H1 (cell line): ENCODE data around the gene TRPV2. TPM values are rescaled to one million over a fixed set of nuclear protein-coding genes. Genes with fewer than 3 reads are reported as not detected.

Source experiments
- CTCF ChIA-PET: fragments of 300-600 bp; sonication (Branson Sonifier 250); formaldehyde crosslinking; loops from one replicate; lab custom pipeline; 2021; ENCODE audit not compliant: partially characterized antibody; lab: Charles Lee
- POLR2A ChIA-PET: fragments of 300-600 bp; sonication (Branson Sonifier 250); formaldehyde crosslinking; loops from one replicate; lab custom pipeline; 2021; ENCODE audit warnings: inconsistent platforms; ENCODE audit not compliant: partially characterized antibody; lab: Charles Lee
- DNase-seq, 2 experiments: peaks; one replicate each; pipeline versions ENCODE4 v3.0.0 to v3.0.0-alpha.2; 2010 to 2022; ENCODE audit warnings: low spot score in 2 of 2, low read depth in 1 of 2, mixed read lengths in 1 of 2
- FAIRE-seq: peaks from 2 replicates; lab custom pipeline; 2011; peaks lifted over from hg19 to GRCh38; lab: Jason Lieb, UNC
- H2AFZ ChIP-seq: 2 replicates; pipeline ENCODE4 v1.8.1; 2012; ENCODE audit warnings: low read length, inconsistent platforms
- H2AK5ac ChIP-seq: 2 replicates; pipeline ENCODE4 v1.6.1; 2013; ENCODE audit warnings: low read depth, low read length
- H2BK120ac ChIP-seq: replicated peaks from 2 replicates; pipeline ENCODE3; 2013; ENCODE audit warnings: low read depth, low read length, inconsistent platforms
- H2BK12ac ChIP-seq: 2 replicates; pipeline ENCODE4 v1.6.1; 2013; ENCODE audit warnings: low read depth, low read length
- H2BK15ac ChIP-seq: 2 replicates; pipeline ENCODE4 v1.6.1; 2013; ENCODE audit warnings: low read length
- H2BK20ac ChIP-seq: 2 replicates; pipeline ENCODE4 v1.6.1; 2013; ENCODE audit warnings: low read length
- H2BK5ac ChIP-seq: 2 replicates; pipeline ENCODE4 v1.6.1; 2013; ENCODE audit warnings: low read depth, low read length
- H3K14ac ChIP-seq: 2 replicates; pipeline ENCODE4 v1.6.1; 2013; ENCODE audit warnings: inconsistent platforms; ENCODE audit not compliant: insufficient read length
- H3K18ac ChIP-seq: 2 replicates; pipeline ENCODE4 v1.6.1; 2013; ENCODE audit warnings: low read length; ENCODE audit errors: extremely low read depth
- H3K23ac ChIP-seq: 2 replicates; pipeline ENCODE4 v1.6.1; 2013; ENCODE audit warnings: inconsistent platforms; ENCODE audit not compliant: insufficient read length
- H3K23me2 ChIP-seq: 2 replicates; pipeline ENCODE4 v1.6.1; 2013; ENCODE audit warnings: low read depth, low read length
- H3K27ac ChIP-seq: 2 replicates; pipeline ENCODE4 v1.6.1; 2011; ENCODE audit warnings: low read depth, low read length, inconsistent platforms
- H3K27me3 ChIP-seq, 4 experiments: replicated peaks in 1 of 4; 1 replicate in 1 of 4; 2 replicates in 3 of 4; pipeline versions ENCODE4 v1.6.1 to v1.8.1; 2011 to 2013; ENCODE audit warnings: low read length in 3 of 4, mild to moderate bottlenecking in 3 of 4, inconsistent platforms in 2 of 4, mixed read lengths in 2 of 4, moderate library complexity in 1 of 4; ENCODE audit not compliant: control insufficient read depth in 3 of 4, insufficient read depth in 3 of 4; ENCODE audit errors: extremely low read depth in 1 of 4
- H3K36me3 ChIP-seq, 4 experiments: 2 replicates each; pipeline versions ENCODE4 v1.6.1 to v1.8.1; 2011 to 2013; ENCODE audit warnings: mild to moderate bottlenecking in 4 of 4, low read length in 3 of 4, moderate library complexity in 2 of 4, control low read depth in 1 of 4, inconsistent platforms in 1 of 4; ENCODE audit not compliant: insufficient read depth in 4 of 4, control insufficient read depth in 2 of 4
- H3K4ac ChIP-seq: replicated peaks from 2 replicates; pipeline ENCODE3; 2013; ENCODE audit warnings: low read length, low read depth, mixed read lengths, inconsistent platforms; ENCODE audit not compliant: insufficient read length
- H3K4me1 ChIP-seq, 4 experiments: replicated peaks in 1 of 4; 1 replicate in 1 of 4; 2 replicates in 3 of 4; pipeline versions ENCODE4 v1.6.1 to v1.8.1; 2011 to 2013; ENCODE audit warnings: low read length in 3 of 4, inconsistent platforms in 2 of 4, mixed read lengths in 1 of 4; ENCODE audit not compliant: insufficient read depth in 4 of 4, control insufficient read depth in 3 of 4
- H3K4me2 ChIP-seq, 2 experiments: 2 replicates each; pipeline versions ENCODE4 v1.6.1 to v1.8.1; 2011 to 2013; ENCODE audit warnings: low read depth in 2 of 2, low read length in 2 of 2, control low read depth in 1 of 2, inconsistent platforms in 1 of 2, mild to moderate bottlenecking in 1 of 2; ENCODE audit not compliant: insufficient read depth in 1 of 2
- H3K4me3 ChIP-seq, 4 experiments: fragments of 200-600, 300-600 bp in 1 of 4; sonication (generic), shearing (Covaris generic), sonication (Bioruptor Twin) in 1 of 4; 2 replicates each; pipeline versions ENCODE4 v1.5.1 to v1.8.1; 2011 to 2016; ENCODE audit warnings: low read length in 4 of 4, low read depth in 3 of 4, control low read depth in 2 of 4, inconsistent platforms in 2 of 4, mild to moderate bottlenecking in 2 of 4, mixed read lengths in 1 of 4, moderate library complexity in 1 of 4; ENCODE audit not compliant: insufficient read depth in 2 of 4; ENCODE audit errors: extremely low read depth in 1 of 4
- H3K56ac ChIP-seq: replicated peaks from 2 replicates; pipeline ENCODE3; 2013; ENCODE audit warnings: low read depth, mild to moderate bottlenecking, mixed read lengths, low read length, inconsistent platforms; ENCODE audit not compliant: insufficient read length
- H3K79me1 ChIP-seq: 2 replicates; pipeline ENCODE4 v1.6.1; 2013; ENCODE audit warnings: low read depth, low read length, control low read depth
- H3K79me2 ChIP-seq, 2 experiments: 2 replicates each; pipeline versions ENCODE4 v1.6.1 to v1.8.1; 2012 to 2013; ENCODE audit warnings: low read length in 2 of 2, mild to moderate bottlenecking in 2 of 2, inconsistent platforms in 1 of 2; ENCODE audit not compliant: insufficient read depth in 2 of 2, control insufficient read depth in 1 of 2
- H3K9ac ChIP-seq, 4 experiments: replicated peaks in 1 of 4; 1 replicate in 1 of 4; 2 replicates in 3 of 4; pipeline versions ENCODE4 v1.6.1 to v1.8.1; 2011 to 2013; ENCODE audit warnings: low read depth in 3 of 4, low read length in 3 of 4, control low read depth in 2 of 4, mild to moderate bottlenecking in 2 of 4, moderate library complexity in 2 of 4, inconsistent platforms in 1 of 4; ENCODE audit errors: extremely low read depth in 1 of 4
- H3K9me3 ChIP-seq, 2 experiments: 2 replicates each; pipeline versions ENCODE4 v1.6.1 to v1.8.1; 2012 to 2013; ENCODE audit warnings: mild to moderate bottlenecking in 2 of 2, moderate library complexity in 2 of 2, control low read depth in 1 of 2, inconsistent platforms in 1 of 2, low read depth in 1 of 2, low read length in 1 of 2, mixed read lengths in 1 of 2; ENCODE audit not compliant: insufficient read depth in 2 of 2
- H4K20me1 ChIP-seq, 2 experiments: replicated peaks in 1 of 2; 2 replicates each; pipeline versions ENCODE3 to v1.8.1; 2011 to 2013; ENCODE audit warnings: inconsistent platforms in 2 of 2, low read length in 2 of 2, mild to moderate bottlenecking in 1 of 2; ENCODE audit not compliant: insufficient read depth in 2 of 2, control insufficient read depth in 1 of 2
- H4K5ac ChIP-seq: 2 replicates; pipeline ENCODE4 v1.6.1; 2013; ENCODE audit warnings: low read length, low read depth, mixed read lengths, inconsistent platforms; ENCODE audit not compliant: insufficient read length
- H4K8ac ChIP-seq: 2 replicates; pipeline ENCODE4 v1.8.0; 2013; ENCODE audit warnings: mild to moderate bottlenecking, moderate library complexity, low read length, inconsistent platforms; ENCODE audit not compliant: insufficient read depth; ENCODE audit errors: extremely low read depth
- H4K91ac ChIP-seq: replicated peaks from 2 replicates; pipeline ENCODE3; 2013; ENCODE audit warnings: low read length, mixed read lengths, inconsistent platforms; ENCODE audit not compliant: insufficient read length
- BRCA1 ChIP-seq: IDR thresholded peaks from 2 replicates; pipeline ENCODE4 v1.6.1; 2012; ENCODE audit warnings: low read depth, low read length, improper control_type of control experiment
- CBX8 ChIP-seq: fragments of 300-800, 300-1000 bp; sonication (generic); IDR thresholded peaks from 2 replicates; pipeline ENCODE4 v1.7.1; 2016; ENCODE audit warnings: low read depth, low read length, borderline replicate concordance
- EGR1 ChIP-seq: IDR thresholded peaks from 2 replicates; pipeline ENCODE4 v1.6.1; 2011; ENCODE audit warnings: low read depth, low read length, borderline replicate concordance
- HDAC6 ChIP-seq: IDR thresholded peaks from one replicate; pipeline ENCODE4 v1.7.1; 2012; ENCODE audit warnings: low read depth, mild to moderate bottlenecking, inconsistent platforms, low read length, moderate library complexity
- KDM1A ChIP-seq: fragments of 200-600, 300-600 bp; sonication (generic); IDR thresholded peaks from 2 replicates; pipeline ENCODE4 v1.7.1; 2016; ENCODE audit warnings: mild to moderate bottlenecking, low read length, borderline replicate concordance
- KDM5A ChIP-seq: fragments of 200-600 bp; IDR thresholded peaks from 2 replicates; pipeline ENCODE4 v1.7.1; 2012; ENCODE audit warnings: mild to moderate bottlenecking, low read length, inconsistent platforms, mixed read lengths
- PHF8 ChIP-seq: fragments of 200-600 bp; sonication (generic); conservative IDR thresholded peaks from 2 replicates; pipeline ENCODE4 v1.7.1; 2012; ENCODE audit warnings: low read depth, mild to moderate bottlenecking, inconsistent platforms, low read length, moderate library complexity
- RFX5 ChIP-seq: IDR thresholded peaks from 2 replicates; pipeline ENCODE4 v1.6.1; 2011; ENCODE audit warnings: low read depth, low read length, improper control_type of control experiment, borderline replicate concordance
- SIN3A ChIP-seq, 2 experiments: IDR thresholded peaks in 1 of 2; conservative IDR thresholded peaks in 1 of 2; 2 replicates each; pipeline ENCODE4 v1.6.1; 2011 to 2012; ENCODE audit warnings: low read length in 2 of 2, improper control_type of control experiment in 1 of 2, low read depth in 1 of 2, mild to moderate bottlenecking in 1 of 2
- SIRT6 ChIP-seq: IDR thresholded peaks from one replicate; pipeline ENCODE4 v1.7.1; 2012; ENCODE audit warnings: low read length, inconsistent platforms
- WGBS, 2 experiments: shearing (Covaris generic) in 1 of 2; methylation state at CpG; one replicate each; pipeline versions ENCODE4 v1.1.6 to v1.1.7; 2013 to 2015; ENCODE audit warnings: low lambda C conversion rate in 2 of 2, mixed read lengths in 2 of 2, inconsistent platforms in 1 of 2, low coverage in 1 of 2, missing lambda C conversion rate in 1 of 2; ENCODE audit not compliant: insufficient replicate concordance in 2 of 2, insufficient coverage in 1 of 2, insufficient read length in 1 of 2; ENCODE audit errors: extremely low coverage in 1 of 2, missing lambda C conversion rate in 1 of 2; 5-methylcytosine and 5-hydroxymethylcytosine counted together
- polyA plus RNA-seq, 7 experiments: library from polyadenylated mRNA; depleted of rRNA in 3 of 7; stranded (reverse) in 5 of 7; unstranded in 2 of 7; fragments of >200 nt in 5 of 7; fragments of 200-250 nt in 2 of 7; gene quantifications; 1 replicate in 5 of 7; 2 replicates in 1 of 7; 4 replicates in 1 of 7; pipeline versions ENCODE4 v1.2.1 to v1.2.3, GENCODE V29; 2011 to 2013; ENCODE audit warnings: missing spikeins in 2 of 7, mixed read lengths in 2 of 7
- total RNA-seq: library from RNA; stranded (reverse); fragmentation: NEBNext Ultra II Directional; extraction: Animal tissue kit (Norgen Biotek cat#: 25700); gene quantifications from 2 replicates; pipeline ENCODE4 v1.2.1, GENCODE V29; 2021

The TRPV2 gene
- total and polyA plus RNA-seq, 2 of the 8 experiments (the other 6 are each of a cell fraction or from before 2014, with no cell fraction given): 1.7 to 2.1 TPM

DNA sequence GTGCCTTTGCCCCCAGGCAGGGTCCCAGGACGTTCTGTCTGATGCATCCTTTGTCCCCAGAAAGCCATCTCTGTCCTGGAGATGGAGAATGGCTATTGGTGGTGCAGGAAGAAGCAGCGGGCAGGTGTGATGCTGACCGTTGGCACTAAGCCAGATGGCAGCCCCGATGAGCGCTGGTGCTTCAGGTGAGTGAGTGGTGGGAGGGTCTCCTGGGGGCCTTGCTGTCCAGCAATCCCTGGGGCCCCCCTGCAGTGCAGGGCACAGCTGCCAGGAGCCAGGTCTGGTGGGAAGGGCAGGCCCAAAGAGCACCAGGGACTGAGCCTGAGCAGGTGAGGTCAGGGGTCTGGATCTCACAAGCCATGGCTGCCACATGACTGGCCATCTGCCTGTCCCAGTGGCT lies 18.1 kb downstream of the TRPV2 start:
- Histone ChIP-seq H3K23me2 (peaks cover 4% of the 10 kb centered on the region), H2AFZ (no peak overlapping the region), H3K9ac (no peak overlapping the region), H3K79me2 (no peaks in the 10 kb centered on the region), H3K4ac (no peak overlapping the region), H3K36me3 (no peaks in the 10 kb centered on the region), H2BK120ac (no peak overlapping the region), H3K4me1 (peaks cover 3 to 13% (median 6%) of the 10 kb centered on the region in 4 experiments), H2BK12ac (0 out of 2 replicates have a peak overlapping the region, but pooled peaks have one; percentile 33), H2BK20ac (no peak overlapping the region; the same call in none of the 2 replicates), H2AK5ac (peak overlapping the region; percentile 15; the same call in 1 of the 2 replicates), H2BK5ac (0 out of 2 replicates have a peak overlapping the region, but pooled peaks have one; percentile 16), H3K27ac (no peak overlapping the region), H4K91ac (no peak overlapping the region), H3K14ac (no peak overlapping the region), H4K5ac (no peak overlapping the region), H3K18ac (no peak overlapping the region), H3K9me3 (no peaks in the 10 kb centered on the region), H4K8ac (no peak overlapping the region; the same call in 1 of the 2 replicates), H4K20me1 (no peaks in the 10 kb centered on the region), H3K23ac (no peak overlapping the region), H3K4me2 (no peak overlapping the region), H2BK15ac (no peak overlapping the region), H3K79me1 (no peaks in the 10 kb centered on the region), H3K27me3 (no peaks in the 10 kb centered on the region; a peak in 1 of 7 replicates), H3K56ac (no peak overlapping the region), H3K4me3 (no peak overlapping the region)
- WGBS, 2 experiments: 85% methylated on average over 4 of the region's 5 CpGs; no CpG with 5 or more reads in 1 of the 2 experiments
- TF ChIP-seq KDM5A: no peak
- no peak for TF ChIP-seq PHF8
- no peak for TF ChIP-seq HDAC6
- no peak for TF ChIP-seq EGR1
- no peak for TF ChIP-seq RFX5
- TF ChIP-seq BRCA1: no peak
- TF ChIP-seq SIN3A (conservative IDR thresholded peaks at IDR 0.05 in 1 of 2, IDR thresholded peaks at IDR 0.05 in 1 of 2; ENCODE audit: low read depth in 1 of 2, low read length in 2 of 2): no peak
- TF ChIP-seq SIRT6: no peak
- no peak for TF ChIP-seq KDM1A
- TF ChIP-seq CBX8: no peak
- ChIA-PET POLR2A (interaction anchor here (1.3 kb wide), 1 partner anchor 10 kb away, joined by 4 read pairs; no protein-coding TSS in a partner anchor), CTCF (interaction anchor here (1.3 kb wide), 1 partner anchor 18 kb away, joined by 5 read pairs; the partner anchor contains the start of gene TRPV2)
- DNase-seq (no peak), FAIRE-seq (no peak)
